Measurements from ENCODE around the gene ARHGAP26. TPM values are rescaled to one million over a fixed set of nuclear protein-coding genes. Genes with fewer than 3 reads are reported as not detected.

The ARHGAP26 gene
- total RNA-seq, 1 donor from 2014 or later, result 17.1 TPM

- no peak for TF ChIP-seq CTCF (IDR thresholded peaks at IDR 0.05; ENCODE audit: insufficient read depth, low read length, severe bottlenecking)
- H3K36me3 ChIP-seq (ENCODE audit: control insufficient read depth, insufficient read depth, low read length), result peaks cover 1% of the 10 kb centered on the region
- H3K4me3 ChIP-seq (ENCODE audit: low read depth, low read length), result no peak overlapping the region
- no peak for DNase-seq (ENCODE audit: low read depth)
- FAIRE-seq, result no peak
- no peaks in the 10 kb centered on the region for H3K27me3 ChIP-seq (ENCODE audit: control insufficient read depth, insufficient read depth, low read length)
These were observed 286.8 kb downstream of the ARHGAP26 start for GRCh38 chr5:143056792-143057579.

GRCh38 chr5:143057580-143057999, 287.4 kb downstream of the ARHGAP26 start:
- Histone ChIP-seq H3K36me3 (ENCODE audit: control insufficient read depth, insufficient read depth, low read length) (peaks cover 1% of the 10 kb centered on the region), H3K4me3 (ENCODE audit: low read depth, low read length) (no peak overlapping the region), H3K27me3 (ENCODE audit: control insufficient read depth, insufficient read depth, low read length) (no peaks in the 10 kb centered on the region)
- DNase-seq (ENCODE audit: low read depth), result no peak
- no peak for TF ChIP-seq CTCF (IDR thresholded peaks at IDR 0.05; ENCODE audit: insufficient read depth, low read length, severe bottlenecking)
- no peak for FAIRE-seq

GRCh38 chr5:143059355-143059754, 289.2 kb downstream of the ARHGAP26 start:
- FAIRE-seq (no peak), DNase-seq (ENCODE audit: low read depth) (peak; percentile 39)
- no peaks in the 10 kb centered on the region for H3K27me3 ChIP-seq (ENCODE audit: control insufficient read depth, insufficient read depth, low read length)
- no peak overlapping the region for H3K4me3 ChIP-seq (ENCODE audit: low read depth, low read length)
- TF ChIP-seq CTCF (IDR thresholded peaks at IDR 0.05; ENCODE audit: insufficient read depth, low read length, severe bottlenecking), result no peak
- peaks cover 1% of the 10 kb centered on the region for H3K36me3 ChIP-seq (ENCODE audit: control insufficient read depth, insufficient read depth, low read length)

- no peak for FAIRE-seq
These were observed 290.0 kb downstream of the ARHGAP26 start for GRCh38 chr5:143059976-143060765.

More at GRCh38 chr5:143059976-143060765, 290.0 kb downstream of the ARHGAP26 start:
- peaks cover 1% of the 10 kb centered on the region for H3K36me3 ChIP-seq (ENCODE audit: control insufficient read depth, insufficient read depth, low read length)
- no peak for TF ChIP-seq CTCF (IDR thresholded peaks at IDR 0.05; ENCODE audit: insufficient read depth, low read length, severe bottlenecking)
- no peak overlapping the region for H3K4me3 ChIP-seq (ENCODE audit: low read depth, low read length)
- no peaks in the 10 kb centered on the region for H3K27me3 ChIP-seq (ENCODE audit: control insufficient read depth, insufficient read depth, low read length)
- DNase-seq (ENCODE audit: low read depth), result no peak

Data from bronchial epithelial cell (primary cell).